ENCODE measurements around the gene IL36B. TPM values are rescaled to one million over a fixed set of nuclear protein-coding genes. Genes with fewer than 3 reads are reported as not detected.

IL36B gene
- not detected for polyA plus RNA-seq (2013, experiment 1 of 2)
- not detected for polyA plus RNA-seq (2013, experiment 2 of 2)

DNA sequence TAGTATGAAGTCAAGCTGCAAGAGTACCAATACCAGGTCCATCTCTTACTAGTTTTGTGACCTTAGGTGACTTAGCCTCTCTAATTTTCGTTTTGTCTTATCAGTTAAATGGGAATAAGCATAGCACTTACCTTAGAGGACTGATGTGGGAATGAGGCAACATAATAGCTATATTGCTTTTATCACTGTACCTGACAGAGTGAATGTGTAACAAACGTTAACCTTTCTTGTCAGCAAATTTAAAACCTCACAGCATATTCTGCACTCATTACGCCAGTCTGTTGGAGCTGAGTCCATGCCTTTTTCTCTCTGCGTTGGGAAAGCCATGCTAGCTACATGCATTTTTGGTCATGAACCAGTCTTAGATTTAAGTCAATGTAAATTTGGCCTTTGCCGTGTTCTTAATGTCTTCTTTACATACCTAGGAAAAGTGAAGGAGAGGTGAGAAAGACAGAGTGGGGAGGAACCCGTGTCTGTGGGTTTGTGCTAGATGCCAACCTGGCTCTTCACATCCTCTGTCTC is at the start of gene IL36B:
Gene IL36B (minus strand): TSS at position 472 of the 522 bp plus-strand sequence.
- no peak within 1 kb of the TSS for H3K4ac ChIP-seq (ENCODE audit: low read depth in 1 of 2, low read length in 2 of 2)
- peaks cover 39% of the 10 kb centered on the region for H3K9me3 ChIP-seq (ENCODE audit: control insufficient read depth, low read length)
- no peak within 1 kb of the TSS for H2AFZ ChIP-seq (ENCODE audit: low read depth, low read length)
- no peak within 1 kb of the TSS for H3K4me2 ChIP-seq (ENCODE audit: low read length, poor library complexity, severe bottlenecking)
- no peak within 1 kb of the TSS for H3K9ac ChIP-seq (ENCODE audit: low read length)
- no peak within 1 kb of the TSS for H3K27ac ChIP-seq (ENCODE audit: low read length, poor library complexity, severe bottlenecking)
- no peak within 1 kb of the TSS for H3K23ac ChIP-seq (ENCODE audit: low read length in 2 of 2)
- no peak within 1 kb of the TSS for H2BK5ac ChIP-seq (ENCODE audit: low read depth, low read length, poor library complexity, severe bottlenecking)
- no peak within 1 kb of the TSS for H2BK12ac ChIP-seq (ENCODE audit: low read length in 2 of 2)
- no peak within 1 kb of the TSS for H3K4me3 ChIP-seq (ENCODE audit: insufficient read depth in 1 of 2, low read depth in 1 of 2, low read length in 2 of 2)
- H3K14ac ChIP-seq (ENCODE audit: low read length in 2 of 2) = no peak within 1 kb of the TSS
- no peak for DNase-seq
- H3K27me3 ChIP-seq (ENCODE audit: control insufficient read depth in 1 of 2, insufficient read depth in 1 of 2, low read length in 2 of 2) = peaks cover 4 to 9% of the 10 kb centered on the region in 2 experiments
- H4K91ac ChIP-seq (ENCODE audit: low read length) = no peak within 1 kb of the TSS
- H4K8ac ChIP-seq (ENCODE audit: low read length) = no peak within 1 kb of the TSS
- WGBS = 75% methylated on average over 5 of the region's 6 CpGs
- no peaks in the 10 kb centered on the region for H3K79me1 ChIP-seq (replicated peaks; ENCODE audit: low read length, poor library complexity, severe bottlenecking)
- no peak within 1 kb of the TSS for H2AK5ac ChIP-seq (ENCODE audit: low read length, severe bottlenecking)
- no peaks in the 10 kb centered on the region for H3K4me1 ChIP-seq (ENCODE audit: control insufficient read depth, insufficient read depth, low read depth, low read length)
- H2BK15ac ChIP-seq (ENCODE audit: low read depth, poor library complexity, severe bottlenecking) = no peak within 1 kb of the TSS
- H3K36me3 ChIP-seq (ENCODE audit: control insufficient read depth in 1 of 2, insufficient read depth in 2 of 2, low read depth in 1 of 2, low read length in 2 of 2) = no peaks in the 10 kb centered on the region
- H3K18ac ChIP-seq (ENCODE audit: low read depth in 1 of 2, low read length in 2 of 2) = no peak within 1 kb of the TSS
- H2BK120ac ChIP-seq (ENCODE audit: low read depth, low read length) = no peak within 1 kb of the TSS

- no peak overlapping the region for H3K14ac ChIP-seq (ENCODE audit: low read length in 2 of 2)
- no peak overlapping the region for H2BK120ac ChIP-seq (ENCODE audit: low read depth, low read length)
- H4K91ac ChIP-seq (ENCODE audit: low read length) = no peak overlapping the region
- WGBS = 90% methylated on average over 1 of the region's 2 CpGs
- H2BK5ac ChIP-seq (ENCODE audit: low read depth, low read length, poor library complexity, severe bottlenecking) = no peak overlapping the region
- no peak overlapping the region for H2AK5ac ChIP-seq (ENCODE audit: low read length, severe bottlenecking)
- no peak overlapping the region for H3K4ac ChIP-seq (ENCODE audit: low read depth in 1 of 2, low read length in 2 of 2)
- no peaks in the 10 kb centered on the region for H3K36me3 ChIP-seq (ENCODE audit: control insufficient read depth in 1 of 2, insufficient read depth in 2 of 2, low read depth in 1 of 2, low read length in 2 of 2)
- no peaks in the 10 kb centered on the region for H3K79me1 ChIP-seq (replicated peaks; ENCODE audit: low read length, poor library complexity, severe bottlenecking)
- no peak overlapping the region for H3K23ac ChIP-seq (ENCODE audit: low read length in 2 of 2)
- peaks cover 7% of the 10 kb centered on the region for H3K9me3 ChIP-seq (ENCODE audit: control insufficient read depth, low read length)
- DNase-seq = no peak
- no peak overlapping the region for H3K4me2 ChIP-seq (ENCODE audit: low read length, poor library complexity, severe bottlenecking)
- peaks cover 0 to 3% of the 10 kb centered on the region in 2 experiments for H3K27me3 ChIP-seq (ENCODE audit: control insufficient read depth in 1 of 2, insufficient read depth in 1 of 2, low read length in 2 of 2)
- no peaks in the 10 kb centered on the region for H3K4me1 ChIP-seq (ENCODE audit: control insufficient read depth, insufficient read depth, low read depth, low read length)
- H3K18ac ChIP-seq (ENCODE audit: low read depth in 1 of 2, low read length in 2 of 2) = no peak overlapping the region
- no peak overlapping the region for H3K9ac ChIP-seq (ENCODE audit: low read length)
- H2BK12ac ChIP-seq (ENCODE audit: low read length in 2 of 2) = no peak overlapping the region
- H4K8ac ChIP-seq (ENCODE audit: low read length) = no peak overlapping the region
- no peak overlapping the region for H2BK15ac ChIP-seq (ENCODE audit: low read depth, poor library complexity, severe bottlenecking)
- H3K4me3 ChIP-seq (ENCODE audit: insufficient read depth in 1 of 2, low read depth in 1 of 2, low read length in 2 of 2) = no peak overlapping the region
- no peak overlapping the region for H2AFZ ChIP-seq (ENCODE audit: low read depth, low read length)
- no peak overlapping the region for H3K27ac ChIP-seq (ENCODE audit: low read length, poor library complexity, severe bottlenecking)
Measured at GRCh38 chr2:113102133-113102532, 49.5 kb upstream of the IL36B start.

- H3K9me3 ChIP-seq (ENCODE audit: control insufficient read depth, low read length) = peaks cover 13% of the 10 kb centered on the region
- H3K27ac ChIP-seq (ENCODE audit: low read length, poor library complexity, severe bottlenecking) = no peak overlapping the region
- H3K9ac ChIP-seq (ENCODE audit: low read length) = no peak overlapping the region
- no peak overlapping the region for H3K4ac ChIP-seq (ENCODE audit: low read depth in 1 of 2, low read length in 2 of 2)
- H3K27me3 ChIP-seq (ENCODE audit: control insufficient read depth in 1 of 2, insufficient read depth in 1 of 2, low read length in 2 of 2) = peaks cover 3 to 5% of the 10 kb centered on the region in 2 experiments
- 83% methylated on average over 6 of the region's 6 CpGs for WGBS
- H2AK5ac ChIP-seq (ENCODE audit: low read length, severe bottlenecking) = no peak overlapping the region
- no peak overlapping the region for H2AFZ ChIP-seq (ENCODE audit: low read depth, low read length)
- H2BK120ac ChIP-seq (ENCODE audit: low read depth, low read length) = no peak overlapping the region
- H3K4me1 ChIP-seq (ENCODE audit: control insufficient read depth, insufficient read depth, low read depth, low read length) = no peaks in the 10 kb centered on the region
- no peaks in the 10 kb centered on the region for H3K79me1 ChIP-seq (replicated peaks; ENCODE audit: low read length, poor library complexity, severe bottlenecking)
- H4K8ac ChIP-seq (ENCODE audit: low read length) = no peak overlapping the region
- H2BK12ac ChIP-seq (ENCODE audit: low read length in 2 of 2) = no peak overlapping the region
- DNase-seq = no peak
- H3K36me3 ChIP-seq (ENCODE audit: control insufficient read depth in 1 of 2, insufficient read depth in 2 of 2, low read depth in 1 of 2, low read length in 2 of 2) = no peaks in the 10 kb centered on the region
- H2BK15ac ChIP-seq (ENCODE audit: low read depth, poor library complexity, severe bottlenecking) = no peak overlapping the region
- H3K23ac ChIP-seq (ENCODE audit: low read length in 2 of 2) = no peak overlapping the region
- H3K14ac ChIP-seq (ENCODE audit: low read length in 2 of 2) = no peak overlapping the region
- no peak overlapping the region for H3K4me2 ChIP-seq (ENCODE audit: low read length, poor library complexity, severe bottlenecking)
- H4K91ac ChIP-seq (ENCODE audit: low read length) = no peak overlapping the region
- H2BK5ac ChIP-seq (ENCODE audit: low read depth, low read length, poor library complexity, severe bottlenecking) = no peak overlapping the region
- no peak overlapping the region for H3K18ac ChIP-seq (ENCODE audit: low read depth in 1 of 2, low read length in 2 of 2)
- no peak overlapping the region for H3K4me3 ChIP-seq (ENCODE audit: insufficient read depth in 1 of 2, low read depth in 1 of 2, low read length in 2 of 2)
Measured at GRCh38 chr2:113098532-113098931, 45.9 kb upstream of the IL36B start.

- Histone ChIP-seq H3K4me2 (ENCODE audit: low read length, poor library complexity, severe bottlenecking) (no peak overlapping the region), H2BK15ac (ENCODE audit: low read depth, poor library complexity, severe bottlenecking) (no peak overlapping the region), H3K14ac (ENCODE audit: low read length in 2 of 2) (no peak overlapping the region), H4K8ac (ENCODE audit: low read length) (no peak overlapping the region), H3K27me3 (ENCODE audit: control insufficient read depth in 1 of 2, insufficient read depth in 1 of 2, low read length in 2 of 2) (peaks cover 3 to 10% of the 10 kb centered on the region in 2 experiments), H2AFZ (ENCODE audit: low read depth, low read length) (peak overlapping the region; percentile 4), H2BK5ac (ENCODE audit: low read depth, low read length, poor library complexity, severe bottlenecking) (no peak overlapping the region), H3K18ac (ENCODE audit: low read depth in 1 of 2, low read length in 2 of 2) (no peak overlapping the region), H3K23ac (ENCODE audit: low read length in 2 of 2) (no peak overlapping the region), H3K27ac (ENCODE audit: low read length, poor library complexity, severe bottlenecking) (no peak overlapping the region), H3K79me1 (replicated peaks; ENCODE audit: low read length, poor library complexity, severe bottlenecking) (no peaks in the 10 kb centered on the region), H2BK12ac (ENCODE audit: low read length in 2 of 2) (no peak overlapping the region), H4K91ac (ENCODE audit: low read length) (no peak overlapping the region), H3K36me3 (ENCODE audit: control insufficient read depth in 1 of 2, insufficient read depth in 2 of 2, low read depth in 1 of 2, low read length in 2 of 2) (no peaks in the 10 kb centered on the region), H2BK120ac (ENCODE audit: low read depth, low read length) (no peak overlapping the region), H3K9me3 (ENCODE audit: control insufficient read depth, low read length) (peaks cover 13% of the 10 kb centered on the region), H2AK5ac (ENCODE audit: low read length, severe bottlenecking) (no peak overlapping the region), H3K4me3 (ENCODE audit: insufficient read depth in 1 of 2, low read depth in 1 of 2, low read length in 2 of 2) (no peak overlapping the region), H3K4ac (ENCODE audit: low read depth in 1 of 2, low read length in 2 of 2) (no peak overlapping the region), H3K4me1 (ENCODE audit: control insufficient read depth, insufficient read depth, low read depth, low read length) (no peaks in the 10 kb centered on the region), H3K9ac (ENCODE audit: low read length) (no peak overlapping the region)
- no peak for DNase-seq
- 91% methylated on average over 3 of the region's 4 CpGs for WGBS
Measured at GRCh38 chr2:113098041-113098440, 45.4 kb upstream of the IL36B start.
